Measurements from ENCODE around the gene ITM2C.

ITM2C gene

GRCh38 chr2:230852113-230852512, 12.6 kb upstream of the ITM2C start:
- no peak for DNase-seq (ENCODE audit: low spot score)

GRCh38 chr2:230861552-230862255, 3.0 kb upstream of the ITM2C start:
- DNase-seq (ENCODE audit: low spot score): no peak

GRCh38 chr2:230862292-230862691, 2.5 kb upstream of the ITM2C start:
- no peak for DNase-seq (ENCODE audit: low spot score)

GRCh38 chr2:230863031-230863430, 1.7 kb upstream of the ITM2C start:
- DNase-seq (ENCODE audit: low spot score): no peak

- no peak for DNase-seq (ENCODE audit: low spot score)
Measured at GRCh38 chr2:230863442-230864121, 1.2 kb upstream of the ITM2C start.

GRCh38 chr2:230864122-230864604, 579 bp upstream of the ITM2C start:
- no peak for DNase-seq (ENCODE audit: low spot score)

- DNase-seq (ENCODE audit: low spot score): peak; percentile 37
Measured at GRCh38 chr2:230865307-230865765, 594 bp downstream of the ITM2C start.

GRCh38 chr2:230865766-230866755, 1.3 kb downstream of the ITM2C start:
- peak; percentile 46 for DNase-seq (ENCODE audit: low spot score)

- DNase-seq (ENCODE audit: low spot score): peak; percentile 33
Measured at GRCh38 chr2:230866756-230867523, 2.2 kb downstream of the ITM2C start.

GRCh38 chr2:230868161-230868946, 3.6 kb downstream of the ITM2C start:
- DNase-seq (ENCODE audit: low spot score): no peak

- no peak for DNase-seq (ENCODE audit: low spot score)
Measured at GRCh38 chr2:230868947-230869913, 4.5 kb downstream of the ITM2C start.

GRCh38 chr2:230869914-230870543, 5.3 kb downstream of the ITM2C start:
- DNase-seq (ENCODE audit: low spot score): no peak

GRCh38 chr2:230870544-230871360, 6.0 kb downstream of the ITM2C start:
- DNase-seq (ENCODE audit: low spot score): no peak

- no peak for DNase-seq (ENCODE audit: low spot score)
Measured at GRCh38 chr2:230871361-230872150, 6.8 kb downstream of the ITM2C start.

GRCh38 chr2:230872151-230872967, 7.6 kb downstream of the ITM2C start:
- no peak for DNase-seq (ENCODE audit: low spot score)

GRCh38 chr2:230872968-230873660, 8.4 kb downstream of the ITM2C start:
- DNase-seq (ENCODE audit: low spot score): no peak
